Stimulated activated CD4-positive, alpha-beta T cell treated with anti-CD3 and anti-CD28 coated beads, Interleukin-4, amount 100 ng/mL, for 48 hours (primary cell): ENCODE data around the gene PDZRN3.
"Not testable (repeated sequence)": the region's sequence is repeated elsewhere in the genome, so short reads cannot be mapped to it uniquely, and the experiment has no call there.

Source experiments
- DNase-seq, 2 donors: peaks; one replicate each; pipeline ENCODE4 v3.0.0-alpha.2; 2020; ENCODE audit warnings: low read depth in 2 of 2

PDZRN3 gene

DNA sequence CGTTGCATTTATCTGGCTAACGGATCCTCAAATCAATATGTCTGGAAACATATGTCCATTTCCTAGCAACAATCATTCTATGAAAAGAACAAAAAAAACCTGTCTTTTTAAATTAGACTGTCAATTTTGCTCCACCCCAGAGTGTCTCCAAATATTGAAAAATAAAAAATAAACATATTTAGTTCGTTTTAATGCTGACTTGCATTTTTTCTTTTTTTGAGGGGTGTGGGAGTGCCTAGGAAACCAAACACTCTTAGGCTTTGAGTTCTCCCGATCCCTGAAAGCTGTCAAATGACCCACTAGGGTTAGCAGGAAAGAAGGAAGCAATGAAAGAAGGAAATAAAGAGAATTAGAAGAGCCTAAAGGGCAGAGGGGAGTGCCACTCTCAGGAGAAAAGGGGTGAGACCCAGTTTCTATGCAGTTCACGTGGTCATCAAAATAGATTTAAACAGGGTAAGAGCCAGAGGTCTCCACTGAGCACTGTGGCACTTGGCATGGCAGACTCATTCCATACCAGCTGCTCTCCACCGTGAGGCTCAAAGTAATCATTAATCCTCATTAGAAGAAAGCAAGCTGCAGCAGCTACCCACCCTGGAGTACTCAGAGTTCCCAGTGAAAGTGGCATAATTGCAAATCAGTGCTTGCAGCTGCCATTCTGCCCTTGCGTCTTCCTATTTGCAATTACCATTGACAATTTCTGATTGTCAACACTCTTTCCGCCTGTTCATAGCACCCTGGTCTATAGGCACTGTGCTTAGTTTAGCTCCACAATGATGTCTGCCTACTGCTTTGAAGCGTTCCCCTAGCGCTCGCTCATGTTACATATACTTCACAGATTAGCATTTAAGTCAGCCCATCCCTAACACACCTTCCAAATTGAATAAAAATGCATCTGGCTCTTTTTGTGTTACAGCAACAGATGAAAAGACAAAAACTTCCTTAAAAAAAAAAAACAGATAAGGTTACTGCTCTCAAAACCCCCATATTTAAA lies 32.3 kb downstream of the PDZRN3 start:
- no peak for DNase-seq

DNA sequence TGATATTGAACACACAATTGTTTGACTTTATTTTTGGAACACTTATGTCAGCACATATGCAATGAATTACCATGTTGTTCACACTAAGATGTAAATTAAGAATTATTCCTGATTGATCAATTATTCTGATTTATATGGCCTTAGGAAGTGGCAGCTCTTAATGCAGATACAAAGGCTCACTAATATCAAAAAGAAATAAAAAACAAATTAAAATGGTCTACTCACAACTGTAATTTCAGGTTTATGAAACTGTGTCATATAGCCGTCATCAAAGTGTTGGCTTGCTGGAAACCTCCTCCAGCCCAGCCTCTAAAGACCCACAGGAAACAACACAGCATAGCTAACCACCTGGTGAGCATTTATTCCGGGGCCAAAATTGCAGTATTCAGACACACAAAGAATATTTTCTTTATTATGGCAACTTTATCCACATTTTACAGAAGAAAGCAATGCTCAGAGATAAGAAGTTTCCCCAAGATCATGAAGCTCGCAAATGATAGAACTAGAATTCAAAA lies 33.4 kb downstream of the PDZRN3 start:
- DNase-seq: no peak

DNA sequence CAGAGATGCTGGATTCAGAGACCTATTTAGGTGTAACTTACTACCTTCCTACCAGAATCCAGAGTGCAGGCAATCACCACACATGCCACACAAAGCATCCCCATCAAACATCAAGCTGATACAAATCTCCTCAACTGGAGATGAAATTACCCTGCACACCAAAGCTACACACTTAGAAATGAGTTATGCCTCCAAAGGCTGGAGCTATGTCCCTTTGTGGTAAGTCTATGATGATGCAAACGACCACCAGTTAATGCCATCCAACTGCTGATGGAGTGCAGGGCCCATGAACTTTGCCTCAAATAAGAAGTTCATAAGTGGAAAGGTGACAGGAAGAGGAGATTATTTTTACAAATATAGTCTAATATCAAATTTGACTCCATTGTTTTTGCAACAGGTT lies 38.1 kb downstream of the PDZRN3 start:
- DNase-seq: no peak

DNA sequence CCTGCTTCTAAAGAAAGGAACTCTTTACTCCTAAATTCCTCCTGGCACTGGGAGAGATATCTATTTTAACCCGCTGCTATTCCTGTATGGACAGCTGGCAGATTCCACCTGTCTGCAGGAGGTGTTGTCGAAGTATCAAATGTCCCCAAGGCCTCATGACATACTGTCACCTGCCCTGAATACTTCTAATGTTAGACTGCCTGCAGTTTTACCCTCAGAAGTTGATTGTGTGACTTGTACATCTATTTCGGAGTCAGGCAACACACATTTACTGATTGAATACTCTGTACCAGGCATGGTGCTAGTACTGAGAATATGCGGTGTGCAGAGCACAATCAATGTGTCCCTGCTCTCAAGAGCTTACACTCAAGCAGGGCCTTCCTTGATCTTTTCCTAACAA lies 38.6 kb downstream of the PDZRN3 start:
- DNase-seq: no peak

DNA sequence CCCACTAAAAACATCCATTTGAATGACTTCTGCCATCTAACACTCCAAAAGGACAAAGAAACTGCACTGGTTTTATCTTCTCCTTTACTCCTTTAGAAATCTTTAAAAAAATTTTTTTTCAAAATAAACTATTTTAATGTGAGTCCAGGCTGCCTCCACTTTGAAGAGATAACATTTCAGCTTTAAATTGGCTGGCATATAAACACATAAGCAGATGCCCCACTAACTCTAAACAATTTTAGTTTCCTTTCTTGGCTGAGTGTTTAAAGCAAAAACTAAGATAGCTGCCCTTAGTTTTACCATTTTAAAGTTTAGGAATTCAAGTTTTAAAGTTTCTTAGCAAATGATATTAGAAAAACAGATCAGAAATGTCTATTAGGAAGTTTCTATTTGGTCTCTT lies 39.9 kb downstream of the PDZRN3 start:
- DNase-seq: no peak

DNA sequence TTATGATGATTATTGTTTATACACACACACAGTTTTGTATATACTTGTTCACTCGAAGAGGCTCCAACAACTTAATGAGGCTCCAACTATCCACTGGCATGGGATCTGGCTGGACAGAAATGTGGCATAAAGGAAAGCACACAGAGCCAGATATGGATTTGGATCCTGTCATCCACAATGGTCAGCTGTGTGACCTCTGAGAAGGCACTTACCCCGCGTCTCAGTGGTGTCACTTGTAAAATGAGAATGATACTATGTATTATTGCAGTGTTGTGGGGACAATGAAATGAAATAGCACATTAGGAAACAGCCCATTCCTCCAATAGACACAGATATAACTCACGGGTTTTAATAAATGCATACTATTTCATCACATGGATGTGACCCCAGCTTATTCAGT lies 42.2 kb downstream of the PDZRN3 start:
- no peak for DNase-seq

DNA sequence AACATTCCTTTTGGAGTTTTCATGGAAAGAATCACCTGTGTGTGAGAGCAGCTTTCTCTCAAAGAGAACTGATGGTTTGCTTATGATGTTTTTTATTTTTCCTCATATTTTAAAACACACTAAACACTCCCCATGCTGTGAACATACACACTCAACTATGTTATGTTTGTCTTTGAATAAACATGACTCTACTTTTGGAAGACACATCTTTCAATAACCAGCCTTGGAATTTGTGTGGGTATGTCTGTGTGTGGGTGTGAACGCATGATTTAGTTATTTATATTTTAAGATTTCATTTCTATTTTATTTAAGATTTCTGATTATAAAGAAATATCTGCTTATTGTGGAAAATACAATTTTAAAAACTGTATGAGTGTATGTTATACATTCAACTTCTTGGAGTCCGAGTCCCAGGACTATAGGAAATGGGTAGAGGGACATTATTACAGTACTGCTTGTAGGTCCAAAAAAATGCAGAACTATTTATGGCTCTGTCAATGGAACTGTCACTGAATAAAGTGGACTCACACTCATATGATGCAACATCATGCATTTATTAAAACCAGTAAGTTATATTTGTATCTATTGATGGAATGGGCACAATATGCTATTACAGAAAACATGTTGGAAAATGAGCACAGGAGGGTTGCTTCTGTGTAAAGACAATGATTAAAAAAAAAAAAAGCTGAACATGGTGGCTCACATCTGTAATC lies 43.5 kb downstream of the PDZRN3 start:
- DNase-seq: no peak

DNA sequence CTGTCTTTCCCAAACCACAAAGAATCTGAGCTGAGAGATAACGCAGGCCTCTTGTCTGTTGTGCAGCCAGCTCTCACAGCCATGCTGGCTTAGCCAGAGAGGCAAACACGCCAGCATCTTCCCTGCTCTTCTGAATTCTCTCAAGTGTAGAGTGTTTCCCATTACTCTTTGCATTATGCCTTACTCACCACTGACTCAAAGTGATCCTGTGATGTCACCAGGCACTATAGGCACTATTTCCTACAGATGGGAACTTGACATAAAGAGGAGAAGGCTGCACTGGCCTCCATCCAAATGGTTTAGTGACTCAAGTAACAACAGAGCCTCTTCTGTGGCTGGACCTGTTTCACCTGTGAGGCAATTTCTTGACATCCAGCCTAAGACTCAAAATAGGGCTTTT lies 44.4 kb downstream of the PDZRN3 start:
- no peak for DNase-seq

DNA sequence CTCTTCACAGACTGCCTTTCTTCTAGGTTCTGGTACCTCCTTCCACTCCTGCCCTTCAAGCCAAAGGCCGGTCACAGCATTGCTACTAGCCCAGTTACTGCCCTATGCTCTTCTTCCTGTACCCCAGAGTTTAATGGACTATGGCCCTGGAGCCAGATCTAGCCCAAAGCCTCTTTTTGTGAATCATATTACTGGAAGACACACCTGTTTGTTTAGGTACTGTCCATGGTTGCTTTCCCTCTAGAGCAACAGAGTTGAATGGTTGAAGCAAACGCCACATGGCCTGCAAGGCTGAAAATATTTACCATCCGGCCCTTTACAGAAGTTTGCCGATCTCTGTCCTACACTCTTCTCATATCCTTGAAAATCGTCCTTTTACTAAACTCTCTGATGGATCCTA lies 47.0 kb downstream of the PDZRN3 start:
- no peak for DNase-seq

DNA sequence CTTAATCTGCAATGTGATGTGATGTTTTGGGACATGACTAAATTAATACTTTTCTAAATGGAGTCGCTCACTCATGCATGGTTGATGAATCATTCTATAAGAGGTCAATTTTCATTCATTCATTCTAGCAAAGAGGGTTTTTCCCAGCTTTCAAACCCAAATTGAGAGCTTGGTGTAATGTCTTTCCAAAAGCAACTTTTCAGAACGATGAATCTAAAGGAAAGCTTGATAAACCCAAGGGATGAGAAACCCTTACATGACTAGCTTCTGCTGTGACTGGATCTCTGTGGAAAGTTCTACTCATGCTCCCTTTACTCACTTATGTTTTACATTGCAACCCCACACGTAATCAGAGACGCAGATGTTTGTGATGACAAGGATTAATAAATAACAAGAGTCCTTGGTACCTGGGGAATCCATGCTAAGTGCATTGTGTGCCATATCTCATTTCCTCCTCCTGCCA lies 47.7 kb downstream of the PDZRN3 start:
- DNase-seq: no peak

DNA sequence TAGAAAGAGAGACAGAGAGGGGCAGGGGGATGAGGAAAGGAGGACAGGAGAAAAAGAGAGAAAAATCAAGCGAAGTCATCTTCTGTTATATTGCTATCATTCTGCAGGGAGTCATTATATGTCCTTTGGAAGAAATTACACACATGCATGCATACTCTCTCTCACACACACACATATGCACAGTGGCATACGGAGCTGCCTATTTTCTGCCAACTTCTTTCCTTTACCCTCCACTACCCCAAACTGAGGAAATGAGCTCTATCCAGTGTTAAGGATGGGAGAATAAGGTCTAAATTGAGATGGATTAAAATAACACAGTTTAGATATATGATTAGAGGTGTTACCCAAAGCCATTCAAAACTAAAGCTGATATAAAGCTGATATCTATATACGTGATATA lies 48.8 kb downstream of the PDZRN3 start:
- no peak for DNase-seq

DNA sequence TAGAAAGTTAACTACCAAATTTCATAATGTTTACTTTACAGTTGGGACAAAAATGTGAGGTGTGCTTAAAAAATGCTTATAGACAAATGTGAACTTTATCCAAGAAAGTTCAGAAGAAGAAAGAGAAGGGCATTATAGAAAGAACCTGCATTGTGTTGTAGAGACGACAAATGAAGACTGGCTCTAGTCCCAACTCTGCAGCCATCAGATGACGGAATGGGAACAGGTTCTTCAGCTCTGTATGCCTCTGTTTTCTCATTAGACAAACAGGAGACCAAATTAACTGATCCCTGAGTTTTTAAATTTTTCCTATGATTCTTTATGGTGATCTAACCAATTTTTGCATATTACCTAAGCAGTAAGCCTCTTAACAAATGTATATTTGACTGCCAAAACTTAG lies 49.2 kb downstream of the PDZRN3 start:
- DNase-seq: no peak

DNA sequence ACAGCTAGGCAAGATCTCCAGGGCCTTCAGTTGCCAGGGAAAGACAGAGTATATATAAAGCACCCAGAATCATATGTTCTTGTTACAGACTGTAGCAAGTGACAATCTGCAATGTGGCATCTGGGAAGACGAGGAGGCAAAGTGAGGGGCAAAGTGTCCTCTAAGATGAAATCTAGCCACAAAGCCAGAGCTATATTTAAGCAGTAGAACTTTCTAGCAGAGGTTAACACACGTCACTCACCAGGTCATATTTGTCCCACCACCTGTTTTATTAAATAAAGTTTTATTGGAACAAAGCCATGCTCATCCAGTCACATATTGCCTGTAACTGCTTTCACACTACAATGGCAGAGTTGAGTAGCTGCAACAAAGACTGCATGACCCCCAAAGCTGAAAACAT lies 51.5 kb downstream of the PDZRN3 start:
- DNase-seq: no peak

DNA sequence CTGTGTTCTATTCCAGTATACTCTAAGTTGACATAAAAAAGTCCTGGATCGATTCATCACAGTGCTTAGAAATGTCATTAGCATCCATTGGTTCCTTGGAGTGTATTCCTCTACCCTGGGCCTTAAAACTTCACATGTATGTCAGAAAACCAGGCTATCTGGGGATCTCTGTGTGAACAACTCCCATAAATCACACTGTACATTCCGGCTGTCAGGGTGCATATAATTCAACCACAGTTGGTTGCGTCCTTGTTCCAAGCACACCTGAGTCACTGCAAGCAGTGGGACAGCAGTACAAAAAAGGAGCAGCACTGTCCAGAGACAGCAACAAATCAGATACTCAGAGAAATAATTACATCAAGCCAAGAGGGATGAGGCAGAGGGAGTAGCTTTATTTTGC lies 52.4 kb downstream of the PDZRN3 start:
- DNase-seq: no peak

DNA sequence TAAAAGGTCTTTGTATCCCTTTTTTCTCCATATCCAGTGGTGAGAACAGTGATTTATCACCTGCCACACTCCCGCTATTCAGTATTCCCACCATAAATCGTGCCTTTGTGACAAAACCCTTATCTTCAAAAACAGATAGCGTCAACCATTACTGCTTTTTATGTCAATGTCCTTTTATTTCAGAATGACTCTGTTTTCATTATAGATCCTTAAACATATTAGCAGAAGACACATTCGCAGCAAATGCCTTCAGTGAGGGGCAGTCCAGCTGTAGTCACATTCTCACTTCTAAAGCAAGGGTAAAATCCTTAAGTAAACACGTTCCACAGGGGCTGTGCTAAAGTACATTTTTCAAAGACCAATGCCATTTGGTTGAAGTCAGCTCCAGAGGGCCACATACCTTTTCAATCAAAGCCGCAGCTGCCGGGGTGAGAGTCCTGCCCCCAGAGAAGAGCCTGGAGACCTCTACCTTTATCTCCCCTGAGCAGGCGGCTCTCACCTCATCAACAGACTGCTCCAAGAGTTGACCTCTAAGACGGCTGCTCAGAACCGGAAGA lies 53.4 kb downstream of the PDZRN3 start:
- no peak for DNase-seq

DNA sequence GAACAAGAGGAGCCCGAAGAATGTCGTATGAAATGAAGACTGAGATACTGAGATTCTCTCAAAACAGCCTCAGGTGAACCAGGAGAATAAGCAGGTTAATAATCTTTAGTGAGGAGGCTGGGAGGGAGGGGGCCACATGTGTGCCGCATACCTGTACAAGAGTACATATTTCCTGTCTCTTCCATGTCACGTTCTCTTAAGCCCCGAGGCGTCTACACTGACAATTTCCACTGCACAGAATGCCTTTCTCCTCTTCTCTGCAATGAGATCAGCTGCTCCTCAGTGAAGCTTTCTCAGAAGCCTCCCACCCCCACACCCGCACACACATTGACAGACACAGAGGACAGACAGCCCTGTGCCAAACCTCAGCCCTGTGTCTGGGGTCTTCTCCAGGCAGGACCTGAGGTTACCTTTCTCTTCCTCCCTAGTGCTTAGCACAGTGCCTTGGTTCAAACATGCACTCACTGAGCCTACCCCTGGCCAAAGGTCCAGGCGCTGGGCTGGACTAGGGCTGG lies 55.4 kb downstream of the PDZRN3 start:
- no peak for DNase-seq

DNA sequence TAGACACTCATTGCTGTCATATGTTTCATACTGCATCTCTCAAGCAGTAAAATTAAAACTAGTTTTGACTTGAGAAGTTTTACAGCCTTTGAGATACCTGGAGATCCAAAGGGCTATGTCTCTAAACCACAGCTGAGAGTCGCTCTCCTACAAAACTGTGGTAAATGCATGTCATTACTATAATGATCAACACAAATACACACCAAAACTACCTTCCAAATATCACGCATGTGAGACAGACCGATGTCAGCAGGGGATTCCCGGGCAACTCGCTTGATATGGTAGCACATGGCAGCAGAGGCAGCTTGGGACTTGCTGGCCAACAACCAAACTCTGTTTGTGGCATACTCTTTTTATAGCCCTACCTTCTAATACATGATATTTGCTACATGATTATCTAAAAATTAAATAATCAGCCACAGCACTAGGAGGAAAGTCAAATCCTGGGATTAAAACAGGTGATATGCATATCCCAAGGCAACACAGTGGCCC lies 56.3 kb downstream of the PDZRN3 start:
- DNase-seq: no peak

DNA sequence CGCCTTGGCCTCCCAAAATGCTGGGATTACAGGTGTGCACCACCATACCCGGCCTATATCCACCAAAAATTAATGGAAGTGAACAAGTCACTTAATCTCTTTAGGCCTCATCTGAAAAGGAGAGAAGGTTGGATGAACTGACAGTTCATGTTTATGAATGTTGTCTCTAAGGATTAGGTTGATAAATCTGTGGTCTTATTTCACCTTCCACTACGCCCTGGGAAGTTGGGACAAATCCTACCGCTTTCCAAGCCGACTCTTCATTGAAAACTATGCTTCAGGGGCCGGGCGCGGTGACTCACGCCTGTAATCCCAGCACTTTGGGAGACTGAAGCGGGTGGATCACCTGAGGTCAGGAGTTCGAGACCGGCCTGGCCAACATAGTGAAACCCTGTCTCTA lies 59.4 kb downstream of the PDZRN3 start:
- DNase-seq: not testable (repeated sequence)

DNA sequence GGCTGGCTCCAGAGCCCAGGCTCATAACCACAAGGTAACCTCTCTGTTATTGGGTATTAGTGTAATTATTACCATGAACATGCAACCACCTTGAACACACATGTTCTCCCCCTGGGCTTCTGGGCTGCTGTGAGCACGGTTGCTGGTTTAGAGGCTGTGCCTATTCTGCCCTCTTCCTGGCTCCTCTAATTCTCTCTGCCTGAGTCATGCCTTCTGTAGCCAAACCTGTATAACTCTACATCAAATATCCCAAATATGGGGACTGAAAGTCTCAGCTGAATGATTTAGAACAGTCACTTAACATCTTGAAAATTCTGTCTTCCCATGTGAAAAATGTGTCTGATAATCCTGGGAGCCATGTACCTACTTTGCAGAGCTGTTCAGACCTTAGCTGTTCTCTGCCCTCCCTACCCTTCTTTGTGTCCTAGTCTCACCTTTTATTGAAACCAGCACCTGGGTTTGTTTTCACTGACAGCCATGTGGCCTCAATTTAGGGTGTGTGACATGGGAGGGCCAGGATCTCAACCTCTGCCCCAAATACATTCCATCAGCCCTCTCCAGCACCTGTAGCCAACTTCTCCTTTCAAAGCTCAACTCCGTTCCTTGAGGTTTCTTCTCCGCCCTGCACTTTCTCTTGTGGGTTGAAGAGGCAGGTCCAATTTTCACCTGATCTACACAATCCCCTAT lies 60.7 kb downstream of the PDZRN3 start:
- no peak for DNase-seq

DNA sequence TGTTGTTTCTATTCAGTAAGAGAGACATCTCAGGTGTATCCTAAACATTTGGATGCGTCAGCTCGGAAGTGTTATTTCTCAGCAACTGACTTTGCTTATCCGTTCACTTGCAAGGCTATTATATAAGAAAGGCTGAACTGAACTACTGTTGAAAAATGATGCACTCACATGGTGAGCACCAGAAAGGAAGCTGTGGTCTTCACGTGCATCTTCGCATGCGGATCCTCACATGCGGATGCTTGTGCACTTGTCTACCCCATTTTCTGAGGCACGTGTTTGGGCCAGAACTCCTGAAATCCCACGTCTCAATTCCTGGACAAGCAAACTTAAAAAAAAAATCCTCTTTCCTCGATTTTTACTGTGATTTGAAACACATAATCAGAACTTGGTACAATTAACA lies 63.2 kb downstream of the PDZRN3 start:
- no peak for DNase-seq

DNA sequence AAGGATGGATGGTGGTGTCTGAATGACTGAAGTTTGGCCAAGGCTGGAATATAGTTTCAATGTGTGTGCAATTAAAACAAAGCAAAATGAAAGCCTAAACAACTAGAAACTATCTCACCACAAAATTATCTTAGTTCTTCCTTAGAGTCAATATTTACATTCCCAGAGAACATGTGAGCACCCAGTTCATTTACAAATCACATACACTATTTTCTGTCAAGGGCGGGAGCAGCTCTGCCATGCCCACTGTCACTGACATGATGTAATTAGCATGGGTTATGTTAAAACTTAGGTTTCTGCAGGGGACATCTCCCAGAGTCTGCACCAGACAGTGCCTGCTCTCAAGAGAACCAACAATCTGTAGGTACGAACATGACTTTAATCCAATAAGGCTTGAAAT lies 65.0 kb downstream of the PDZRN3 start:
- no peak for DNase-seq

DNA sequence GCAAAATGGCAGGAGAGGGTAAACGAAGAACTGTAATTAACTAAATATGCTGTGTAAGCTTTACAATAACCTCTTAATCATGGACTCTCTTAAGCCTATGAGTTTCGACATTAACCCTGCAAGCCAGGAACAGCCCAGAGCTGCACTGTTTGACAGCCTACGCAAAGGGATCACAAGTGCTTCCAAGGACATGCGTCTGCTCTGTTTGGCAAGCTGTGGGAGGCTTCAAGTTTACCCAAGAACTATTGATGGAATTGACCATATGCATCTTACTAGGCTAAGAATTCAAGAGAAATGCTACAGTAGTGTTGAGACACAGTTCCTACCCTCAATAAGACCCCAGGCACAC lies 66.0 kb downstream of the PDZRN3 start:
- DNase-seq: no peak
